ENCODE data around the gene PLB1. TPM values are rescaled to one million over a fixed set of nuclear protein-coding genes. Genes with fewer than 3 reads are reported as not detected.

PLB1 gene
- polyA plus RNA-seq, 2 of the 4 experiments (the other 2 are of a cell fraction): 0.26 to 1.4 TPM

- Histone ChIP-seq H3K9me3 (0 out of 3 replicates have a peak, but pooled peaks cover 3% of the 10 kb centered on the region), H3K27ac (no peak overlapping the region), H3K4me3 (no peak overlapping the region), H3K4me2 (no peak overlapping the region), H3K4me1 (peaks cover 8% of the 10 kb centered on the region)
- TF ChIP-seq TP53 (CRISPR knock-in tag; IDR thresholded peaks at IDR 0.05): no peak
- no peak for TF ChIP-seq NPAS2 (CRISPR knock-in tag; IDR thresholded peaks at IDR 0.05; ENCODE audit: borderline replicate concordance)
- no peak for TF ChIP-seq NR3C1 (IDR thresholded peaks at IDR 0.05)
- TF ChIP-seq POLR2A (IDR thresholded peaks at IDR 0.05; ENCODE audit: low read length): no peak
- POLR2A ChIA-PET: no interaction called here
- DNase-seq (ENCODE audit: low read depth in 1 of 2, low spot score in 1 of 2) (no peak), ATAC-seq (no peak), FAIRE-seq (no peak)
- 91% methylated on average over 5 of the region's 5 CpGs for WGBS (ENCODE audit: missing lambda C conversion rate)
- CTCF ChIA-PET: interaction anchor here (1.2 to 3.5 kb wide), 2 partner anchors 74 to 101 kb away, joined by 3 to 11 read pairs; no protein-coding TSS in a partner anchor
Observed at GRCh38 chr2:28668106-28668814, 172.4 kb downstream of the PLB1 start.

DNA sequence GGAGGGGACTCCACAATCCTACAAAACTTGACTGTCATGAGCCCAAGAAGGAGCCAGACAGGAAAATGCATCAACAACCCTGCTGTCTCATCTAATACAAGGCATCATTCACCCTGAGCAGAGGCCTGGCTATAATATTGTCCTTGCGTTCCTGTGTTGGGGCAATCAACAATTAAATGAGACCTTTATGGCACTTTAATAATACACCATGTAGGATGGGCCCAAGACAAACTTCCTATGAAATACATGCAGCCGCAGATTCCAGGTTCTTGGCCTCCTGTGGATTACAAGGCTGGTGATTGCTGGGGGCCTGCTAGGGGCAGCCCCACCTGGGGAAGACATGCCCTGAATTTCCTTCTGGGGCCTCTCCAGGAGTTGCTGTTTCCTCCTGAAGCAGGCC, 173.0 kb downstream of the PLB1 start:
- FAIRE-seq (no peak), DNase-seq (ENCODE audit: low read depth in 1 of 2, low spot score in 1 of 2) (no peak), ATAC-seq (no peak)
- TF ChIP-seq CEBPB (IDR thresholded peaks at IDR 0.05) (no peak), RARB (CRISPR knock-in tag; IDR thresholded peaks at IDR 0.05) (no peak), HOXB5 (CRISPR knock-in tag; IDR thresholded peaks at IDR 0.05) (no peak), FOXS1 (CRISPR knock-in tag; IDR thresholded peaks at IDR 0.05) (no peak), EP300 (IDR thresholded peaks at IDR 0.05) (no peak), HEYL (CRISPR knock-in tag; IDR thresholded peaks at IDR 0.05) (no peak), CBX2 (IDR thresholded peaks at IDR 0.05; ENCODE audit: borderline replicate concordance, low read depth) (no peak), CTCF (IDR thresholded peaks at IDR 0.05) (no peak), POLR2A (IDR thresholded peaks at IDR 0.05; ENCODE audit: low read length) (no peak), POLR2AphosphoS2 (conservative IDR thresholded peaks at IDR 0.05; ENCODE audit: low read length) (no peak), MAFK (IDR thresholded peaks at IDR 0.05; ENCODE audit: partially characterized antibody) (no peak), KDM1A (IDR thresholded peaks at IDR 0.05; ENCODE audit: low read depth) (no peak), FOSL2 (IDR thresholded peaks at IDR 0.05) (no peak), FOSL2 (CRISPR knock-in tag; IDR thresholded peaks at IDR 0.05) (no peak), MAZ (IDR thresholded peaks at IDR 0.05; ENCODE audit: borderline replicate concordance, low read depth, low read length) (no peak), JUNB (IDR thresholded peaks at IDR 0.05) (no peak), CBX8 (IDR thresholded peaks at IDR 0.05) (no peak)
- TF ChIP-seq, protein P1, sequence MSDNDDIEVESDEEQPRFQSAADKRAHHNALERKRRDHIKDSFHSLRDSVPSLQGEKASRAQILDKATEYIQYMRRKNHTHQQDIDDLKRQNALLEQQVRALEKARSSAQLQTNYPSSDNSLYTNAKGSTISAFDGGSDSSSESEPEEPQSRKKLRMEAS (IDR thresholded peaks at IDR 0.05): no peak
- Histone ChIP-seq H3K4me1 (peaks cover 2% of the 10 kb centered on the region; the same call in 1 of the 3 replicates), H3K27ac (no peak overlapping the region), H3K9me3 (0 out of 3 replicates have a peak, but pooled peaks cover 3% of the 10 kb centered on the region), H3K4me3 (no peak overlapping the region), H3K4me2 (no peak overlapping the region)
- 93% methylated on average over 2 of the region's 2 CpGs for WGBS (ENCODE audit: missing lambda C conversion rate)
- ChIA-PET POLR2A (no interaction called here), CTCF (interaction anchor here (1.2 kb wide), 1 partner anchor 74 kb away, joined by 3 read pairs; no protein-coding TSS in a partner anchor)

DNA sequence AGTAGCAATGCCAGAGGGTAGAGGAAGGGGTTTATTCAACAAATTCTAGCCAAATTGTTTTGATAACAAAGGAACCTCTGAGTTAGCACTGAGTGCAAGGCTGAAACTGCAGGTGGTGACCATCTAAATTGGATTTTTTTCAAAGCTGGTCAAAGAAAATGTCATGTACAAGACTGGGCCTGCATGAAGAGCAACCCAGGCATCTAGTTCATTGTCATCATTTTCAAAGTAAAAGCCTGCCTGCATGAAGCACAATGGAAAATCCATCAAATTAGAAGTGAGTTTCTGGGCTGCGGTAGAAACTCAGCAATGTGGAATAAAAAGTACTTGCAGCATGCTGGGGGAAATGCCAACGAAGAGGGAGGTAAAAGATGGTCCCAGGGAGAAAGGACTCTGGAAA, 175.0 kb downstream of the PLB1 start:
- WGBS (ENCODE audit: missing lambda C conversion rate): 52% methylated on average over 2 of the region's 2 CpGs
- CTCF ChIA-PET: interaction anchor here (0.6 to 1.7 kb wide), 5 partner anchors 16 to 76 kb away, joined by 3 to 4 read pairs (median 3); no protein-coding TSS in a partner anchor
- ATAC-seq: no peak
- TF ChIP-seq ZNF302 (CRISPR knock-in tag; IDR thresholded peaks at IDR 0.05): no peak
- TF ChIP-seq NFE2L2 (conservative IDR thresholded peaks at IDR 0.05; ENCODE audit: low read length): no peak
- no peak for TF ChIP-seq ESRRA (IDR thresholded peaks at IDR 0.05; ENCODE audit: borderline replicate concordance, low read length)
- TF ChIP-seq, protein P2, sequence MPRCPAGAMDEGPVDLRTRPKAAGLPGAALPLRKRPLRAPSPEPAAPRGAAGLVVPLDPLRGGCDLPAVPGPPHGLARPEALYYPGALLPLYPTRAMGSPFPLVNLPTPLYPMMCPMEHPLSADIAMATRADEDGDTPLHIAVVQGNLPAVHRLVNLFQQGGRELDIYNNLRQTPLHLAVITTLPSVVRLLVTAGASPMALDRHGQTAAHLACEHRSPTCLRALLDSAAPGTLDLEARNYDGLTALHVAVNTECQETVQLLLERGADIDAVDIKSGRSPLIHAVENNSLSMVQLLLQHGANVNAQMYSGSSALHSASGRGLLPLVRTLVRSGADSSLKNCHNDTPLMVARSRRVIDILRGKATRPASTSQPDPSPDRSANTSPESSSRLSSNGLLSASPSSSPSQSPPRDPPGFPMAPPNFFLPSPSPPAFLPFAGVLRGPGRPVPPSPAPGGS (IDR thresholded peaks at IDR 0.05): no peak
- no peak for TF ChIP-seq PBX3 (IDR thresholded peaks at IDR 0.05)
- no peak for TF ChIP-seq E2F6 (IDR thresholded peaks at IDR 0.05; ENCODE audit: borderline replicate concordance, low read depth)
- TF ChIP-seq POLR2A (IDR thresholded peaks at IDR 0.05; ENCODE audit: low read length): no peak
- TF ChIP-seq CBX8 (IDR thresholded peaks at IDR 0.05): no peak
- TF ChIP-seq, protein P3, sequence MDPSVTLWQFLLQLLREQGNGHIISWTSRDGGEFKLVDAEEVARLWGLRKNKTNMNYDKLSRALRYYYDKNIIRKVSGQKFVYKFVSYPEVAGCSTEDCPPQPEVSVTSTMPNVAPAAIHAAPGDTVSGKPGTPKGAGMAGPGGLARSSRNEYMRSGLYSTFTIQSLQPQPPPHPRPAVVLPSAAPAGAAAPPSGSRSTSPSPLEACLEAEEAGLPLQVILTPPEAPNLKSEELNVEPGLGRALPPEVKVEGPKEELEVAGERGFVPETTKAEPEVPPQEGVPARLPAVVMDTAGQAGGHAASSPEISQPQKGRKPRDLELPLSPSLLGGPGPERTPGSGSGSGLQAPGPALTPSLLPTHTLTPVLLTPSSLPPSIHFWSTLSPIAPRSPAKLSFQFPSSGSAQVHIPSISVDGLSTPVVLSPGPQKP (IDR thresholded peaks at IDR 0.05; ENCODE audit: low read depth, low read length): no peak
- no peak for TF ChIP-seq KDM1A (IDR thresholded peaks at IDR 0.05; ENCODE audit: low read depth)
- TF ChIP-seq TP53 (CRISPR knock-in tag; IDR thresholded peaks at IDR 0.05): no peak
- TF ChIP-seq MAZ (IDR thresholded peaks at IDR 0.05; ENCODE audit: borderline replicate concordance, low read depth, low read length): no peak
- TF ChIP-seq HOXB5 (CRISPR knock-in tag; IDR thresholded peaks at IDR 0.05): no peak
- no peak for TF ChIP-seq BHLHE40 (IDR thresholded peaks at IDR 0.05; ENCODE audit: low read depth, low read length)
- TF ChIP-seq HOXB13 (CRISPR knock-in tag; IDR thresholded peaks at IDR 0.05; ENCODE audit: low read depth): no peak

More for the DNA sequence above, 175.0 kb downstream of the PLB1 start:
- H3K4me3 ChIP-seq: no peak overlapping the region
- no peak overlapping the region for H3K4me2 ChIP-seq
- POLR2A ChIA-PET: no interaction called here
- H3K4me1 ChIP-seq: no peaks in the 10 kb centered on the region
- FAIRE-seq (no peak), DNase-seq (ENCODE audit: low read depth in 1 of 2, low spot score in 1 of 2) (no peak)
- no peak overlapping the region for H3K27ac ChIP-seq
- H3K9me3 ChIP-seq: 0 out of 3 replicates have a peak, but pooled peaks cover 3% of the 10 kb centered on the region

All from A549 (cell line).